ENCODE results near the gene EVL. TPM values are rescaled to one million over a fixed set of nuclear protein-coding genes. Genes with fewer than 3 reads are reported as not detected.

EVL gene
- total and polyA plus RNA-seq, 3 donors from 2014 or later: 87.4 to 96.8 (median 91.7) TPM

- DNase-seq: no peak
- Histone ChIP-seq H3K9me3 (no peaks in the 10 kb centered on the region), H3K27ac (no peak overlapping the region), H3K36me3 (ENCODE audit: low read depth, missing control alignments) (no peaks in the 10 kb centered on the region), H3K4me1 (peaks cover 6% of the 10 kb centered on the region), H3K27me3 (no peaks in the 10 kb centered on the region), H3K4me3 (peak overlapping the region; percentile 32 to 61)
- intact Hi-C loops (cut with DNase I; ENCODE audit: low total_unique reads): no loop called here
- TF ChIP-seq POLR2A (IDR thresholded peaks at IDR 0.05) (no peak), CTCF (IDR thresholded peaks at IDR 0.05) (no peak)
- WGBS, 2 donors: 12 to 16% methylated on average over 11 to 26 of the region's 39 CpGs
These were observed 94.8 kb downstream of the EVL start for GRCh38 chr14:100159865-100160533.

GRCh38 chr14:100160534-100160916 lies 95.3 kb downstream of the EVL start:
- H3K27me3 ChIP-seq: no peaks in the 10 kb centered on the region

GRCh38 chr14:100165376-100165775 lies 100.2 kb downstream of the EVL start:
- H3K36me3 ChIP-seq (ENCODE audit: low read depth, missing control alignments): no peaks in the 10 kb centered on the region
- H3K27me3 ChIP-seq: no peaks in the 10 kb centered on the region
- peak overlapping the region in 1 of 2 donors; percentile 2 for H3K4me3 ChIP-seq
- no peak for DNase-seq
- no peaks in the 10 kb centered on the region for H3K9me3 ChIP-seq
- no peak for TF ChIP-seq POLR2A (IDR thresholded peaks at IDR 0.05)
- no peak for TF ChIP-seq CTCF (IDR thresholded peaks at IDR 0.05)
- intact Hi-C loops (cut with DNase I; ENCODE audit: low total_unique reads): no loop called here
- no peak overlapping the region for H3K27ac ChIP-seq
- 38 to 57% methylated on average over 13 to 22 of the region's 27 CpGs for WGBS, 2 donors
- H3K4me1 ChIP-seq: no peaks in the 10 kb centered on the region

More at GRCh38 chr14:100160534-100160916, 95.3 kb downstream of the EVL start:
- intact Hi-C loops (cut with DNase I; ENCODE audit: low total_unique reads): no loop called here
- WGBS, 2 donors: 81% methylated on average over 7 of the region's 7 CpGs; no CpG with 5 or more reads in 1 of the 2 donors
- DNase-seq: no peak
- Histone ChIP-seq H3K27ac (no peak overlapping the region), H3K9me3 (no peaks in the 10 kb centered on the region), H3K4me1 (peaks cover 6% of the 10 kb centered on the region), H3K4me3 (no peak overlapping the region), H3K36me3 (ENCODE audit: low read depth, missing control alignments) (no peaks in the 10 kb centered on the region)
- TF ChIP-seq CTCF (IDR thresholded peaks at IDR 0.05): no peak
- no peak for TF ChIP-seq POLR2A (IDR thresholded peaks at IDR 0.05)

- no peak for DNase-seq
- Histone ChIP-seq H3K9me3 (no peaks in the 10 kb centered on the region), H3K36me3 (ENCODE audit: low read depth, missing control alignments) (no peaks in the 10 kb centered on the region), H3K27me3 (no peaks in the 10 kb centered on the region), H3K4me1 (no peaks in the 10 kb centered on the region), H3K4me3 (peak overlapping the region in 1 of 2 donors; percentile 12), H3K27ac (no peak overlapping the region)
- intact Hi-C loops (cut with DNase I; ENCODE audit: low total_unique reads): no loop called here
- TF ChIP-seq CTCF (IDR thresholded peaks at IDR 0.05) (no peak), POLR2A (IDR thresholded peaks at IDR 0.05) (no peak)
- 23% methylated on average over 6 of the region's 16 CpGs; no CpG with 5 or more reads in 1 of the 2 donors for WGBS, 2 donors
These were observed 100.7 kb downstream of the EVL start for GRCh38 chr14:100165831-100166440.

All from testis (tissue), 3 donors.